Dendritic cell treated with granulocyte-macrophage colony-stimulating factor and Interleukin-4, amounts not matched to agents 40 ng/mL and 50 ng/mL, for 4 days (primary cell): ENCODE data around the gene MYL6.
"Not testable (repeated sequence)": the region's sequence is repeated elsewhere in the genome, so short reads cannot be mapped to it uniquely, and the experiment has no call there.

Source experiments
- H3K27ac Mint-ChIP-seq: one replicate; pipeline ENCODE4 v1.8.0; 2022; ENCODE audit warnings: mild to moderate bottlenecking, mixed read lengths
- H3K27me3 Mint-ChIP-seq: one replicate; pipeline ENCODE4 v1.8.0; 2022; ENCODE audit warnings: mild to moderate bottlenecking, mixed read lengths
- H3K36me3 Mint-ChIP-seq: one replicate; pipeline ENCODE4 v1.8.0; 2022; ENCODE audit warnings: low read depth, mixed read lengths
- H3K4me1 Mint-ChIP-seq: one replicate; pipeline ENCODE4 v1.8.0; 2022; ENCODE audit warnings: low read depth, mixed read lengths
- H3K4me3 Mint-ChIP-seq: one replicate; pipeline ENCODE4 v1.8.0; 2022; ENCODE audit warnings: mild to moderate bottlenecking, moderate library complexity, mixed read lengths
- H3K9me3 Mint-ChIP-seq: one replicate; pipeline ENCODE4 v1.8.0; 2022; ENCODE audit warnings: mixed read lengths
- intact Hi-C: fragments of 100-400 bp; cut with micrococcal nuclease; formaldehyde crosslinking; loops from one replicate; pipeline ENCODE4 v1.15.0; 2022

Gene MYL6

DNA sequence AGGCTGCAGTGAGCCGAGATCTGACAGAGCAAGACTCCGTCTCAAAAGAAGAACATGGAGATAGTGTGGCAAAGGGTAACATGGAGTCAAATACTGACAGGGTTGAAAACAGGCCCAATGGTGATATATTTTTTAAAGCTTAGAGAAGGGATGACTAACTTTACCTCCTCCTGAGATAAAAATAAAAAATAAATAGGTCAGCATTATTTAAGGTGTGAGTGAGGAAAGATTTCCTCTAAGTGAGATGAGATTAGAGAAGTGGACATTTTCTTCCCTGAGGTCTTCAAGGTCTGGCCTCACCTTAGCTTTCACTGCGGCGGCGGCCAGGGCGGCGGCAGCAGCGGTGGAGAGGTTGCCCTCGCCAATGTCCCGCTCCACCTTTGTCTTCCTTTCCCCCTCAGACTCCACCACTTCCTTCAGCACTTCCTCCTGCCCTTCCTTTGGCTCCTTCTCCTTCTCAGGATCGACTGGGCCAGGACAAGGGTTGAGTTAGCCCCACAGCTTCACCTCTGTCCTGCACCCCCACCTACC lies 11.1 kb downstream of the MYL6 start:
- Mint-ChIP-seq H3K27me3 (no peaks in the 10 kb centered on the region), H3K27ac (no peak overlapping the region), H3K4me1 (no peaks in the 10 kb centered on the region), H3K9me3 (no peaks in the 10 kb centered on the region), H3K36me3 (peaks cover 100% of the 10 kb centered on the region), H3K4me3 (no peak overlapping the region)
- intact Hi-C loops: no loop called here

DNA sequence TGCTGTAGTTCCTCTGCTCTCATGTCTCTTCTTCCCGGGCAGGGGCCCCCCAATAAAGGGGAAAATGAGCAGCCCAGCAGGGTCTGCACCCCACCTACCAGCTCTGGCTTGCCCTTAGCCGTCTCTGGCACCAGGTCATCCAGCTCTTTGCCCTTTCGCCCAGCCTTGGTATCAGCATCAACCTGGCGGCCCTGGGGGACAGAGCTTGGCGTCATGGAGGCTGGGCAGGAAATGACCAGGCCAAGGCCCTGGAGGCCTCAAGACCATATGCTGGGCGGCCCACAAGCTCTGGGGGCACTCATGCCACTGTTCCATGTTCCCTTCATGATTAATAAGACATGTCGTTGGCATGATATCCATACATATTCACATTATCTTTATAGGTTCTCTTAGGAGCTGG lies 14.7 kb downstream of the MYL6 start:
- intact Hi-C loops: no loop called here
- H3K9me3 Mint-ChIP-seq: no peaks in the 10 kb centered on the region
- no peaks in the 10 kb centered on the region for H3K4me1 Mint-ChIP-seq
- no peak overlapping the region for H3K4me3 Mint-ChIP-seq
- H3K27ac Mint-ChIP-seq: no peak overlapping the region
- H3K36me3 Mint-ChIP-seq: peaks cover 100% of the 10 kb centered on the region
- H3K27me3 Mint-ChIP-seq: no peaks in the 10 kb centered on the region

GRCh38 chr12:56178347-56178746 lies 20.2 kb downstream of the MYL6 start:
- no peak overlapping the region for H3K4me3 Mint-ChIP-seq
- H3K36me3 Mint-ChIP-seq: peaks cover 98% of the 10 kb centered on the region
- no peaks in the 10 kb centered on the region for H3K27me3 Mint-ChIP-seq
- H3K27ac Mint-ChIP-seq: peak overlapping the region; percentile 1
- intact Hi-C loops: no loop called here
- peaks cover 23% of the 10 kb centered on the region for H3K4me1 Mint-ChIP-seq
- H3K9me3 Mint-ChIP-seq: no peaks in the 10 kb centered on the region

- intact Hi-C loops: no loop called here
Observed at GRCh38 chr12:56186957-56187356, 28.8 kb downstream of the MYL6 start.

GRCh38 chr12:56188131-56188777 lies 30.1 kb downstream of the MYL6 start:
- H3K27me3 Mint-ChIP-seq: no peaks in the 10 kb centered on the region
- H3K36me3 Mint-ChIP-seq: peaks cover 46% of the 10 kb centered on the region
- H3K9me3 Mint-ChIP-seq: no peaks in the 10 kb centered on the region
- peak overlapping the region; percentile 97 for H3K27ac Mint-ChIP-seq
- H3K4me3 Mint-ChIP-seq: peak overlapping the region; percentile 95
- peaks cover 39% of the 10 kb centered on the region for H3K4me1 Mint-ChIP-seq
- intact Hi-C loops: loop anchor here (2.0 kb wide), 2 partner anchors 29 to 61 kb away; partner anchors contain the start of gene MYL6

More at GRCh38 chr12:56186957-56187356, 28.8 kb downstream of the MYL6 start:
- Mint-ChIP-seq H3K27ac (no peak overlapping the region), H3K9me3 (no peaks in the 10 kb centered on the region), H3K27me3 (no peaks in the 10 kb centered on the region), H3K36me3 (peaks cover 58% of the 10 kb centered on the region), H3K4me3 (no peak overlapping the region), H3K4me1 (peaks cover 44% of the 10 kb centered on the region)

- Mint-ChIP-seq H3K4me3 (peak overlapping the region; percentile 95), H3K9me3 (no peaks in the 10 kb centered on the region), H3K27ac (peak overlapping the region; percentile 97), H3K36me3 (peaks cover 44% of the 10 kb centered on the region), H3K27me3 (no peaks in the 10 kb centered on the region), H3K4me1 (peaks cover 43% of the 10 kb centered on the region)
- intact Hi-C loops: loop anchor here (2.0 kb wide), 2 partner anchors 30 to 62 kb away; partner anchors contain the start of gene MYL6
Observed at GRCh38 chr12:56188778-56189098, 30.6 kb downstream of the MYL6 start.

GRCh38 chr12:56189099-56189917 lies 31.1 kb downstream of the MYL6 start, which contains the start of gene SMARCC2:
Gene SMARCC2 (minus strand): TSS chr12:56189483. CDS start chr12:56189461, 22 bp downstream.
- intact Hi-C loops: loop anchor here (2.0 kb wide), 2 partner anchors 31 to 63 kb away; partner anchors contain the start of gene MYL6
- Mint-ChIP-seq H3K27ac (peak within 1 kb of the TSS; percentile 97), H3K9me3 (no peaks in the 10 kb centered on the region), H3K27me3 (no peaks in the 10 kb centered on the region), H3K4me1 (peaks cover 43% of the 10 kb centered on the region), H3K36me3 (peaks cover 38% of the 10 kb centered on the region), H3K4me3 (peak within 1 kb of the TSS; percentile 95)

DNA sequence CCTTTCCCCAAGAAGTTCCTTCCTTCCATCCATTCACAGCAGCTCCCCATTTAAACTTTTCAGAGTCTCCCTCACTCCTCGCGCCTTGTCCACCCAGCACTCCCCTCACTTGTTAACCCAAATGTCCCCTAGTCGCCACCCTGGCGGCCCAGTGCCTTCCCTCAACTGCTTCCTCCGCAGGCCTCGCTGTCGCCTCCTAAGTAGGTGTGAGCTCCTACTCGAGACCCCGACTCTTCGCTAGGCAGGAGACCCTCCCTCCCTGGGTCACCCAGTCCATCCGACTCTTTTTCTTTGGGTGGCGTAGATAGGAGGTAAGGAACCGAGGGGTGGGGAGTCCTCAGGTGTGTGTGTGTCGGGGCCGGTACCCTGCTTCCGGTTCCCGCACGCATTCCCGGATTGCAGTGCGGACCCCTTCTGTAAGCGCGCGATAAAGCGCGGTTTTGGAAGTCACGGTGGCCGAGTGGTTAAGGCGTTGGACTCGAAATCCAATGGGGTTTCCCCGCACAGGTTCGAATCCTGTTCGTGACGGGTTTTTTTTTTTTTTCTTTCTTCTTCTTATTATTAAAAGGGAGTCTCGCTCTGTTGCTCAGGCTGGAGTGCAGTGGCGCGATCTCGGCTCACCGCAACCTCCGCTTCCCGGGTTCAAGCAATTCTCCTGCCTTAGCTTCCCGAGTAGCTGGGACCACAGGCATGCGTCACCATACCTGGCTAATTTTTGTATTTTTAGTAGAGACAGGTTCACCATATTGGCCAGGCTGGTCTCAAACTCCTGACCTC lies 31.9 kb downstream of the MYL6 start:
- no peaks in the 10 kb centered on the region for H3K9me3 Mint-ChIP-seq
- peak overlapping the region; percentile 95 for H3K4me3 Mint-ChIP-seq
- intact Hi-C loops: loop anchor here (1.0 to 5.0 kb wide), 4 partner anchors 31 to 277 kb away; partner anchors contain the start of genes MYL6 and SPRYD4
- peak overlapping the region; percentile 97 for H3K27ac Mint-ChIP-seq
- no peaks in the 10 kb centered on the region for H3K27me3 Mint-ChIP-seq
- H3K4me1 Mint-ChIP-seq: peaks cover 43% of the 10 kb centered on the region
- peaks cover 30% of the 10 kb centered on the region for H3K36me3 Mint-ChIP-seq

GRCh38 chr12:56190695-56191155 lies 32.6 kb downstream of the MYL6 start:
- intact Hi-C loops: loop anchor here (1.0 to 5.0 kb wide), 2 partner anchors 71 to 277 kb away; partner anchors contain the start of gene SPRYD4
- no peaks in the 10 kb centered on the region for H3K9me3 Mint-ChIP-seq
- H3K27me3 Mint-ChIP-seq: no peaks in the 10 kb centered on the region
- H3K27ac Mint-ChIP-seq: peak overlapping the region; percentile 97
- H3K4me1 Mint-ChIP-seq: peaks cover 43% of the 10 kb centered on the region
- H3K36me3 Mint-ChIP-seq: peaks cover 24% of the 10 kb centered on the region
- peak overlapping the region; percentile 95 for H3K4me3 Mint-ChIP-seq

GRCh38 chr12:56192582-56192981 lies 34.4 kb downstream of the MYL6 start:
- peak overlapping the region; percentile 50 for H3K27ac Mint-ChIP-seq
- H3K27me3 Mint-ChIP-seq: no peaks in the 10 kb centered on the region
- H3K4me3 Mint-ChIP-seq: no peak overlapping the region
- H3K9me3 Mint-ChIP-seq: no peaks in the 10 kb centered on the region
- intact Hi-C loops: loop anchor here (2.0 to 5.0 kb wide), 2 partner anchors 66 to 275 kb away; partner anchors contain the start of genes ANKRD52 and SPRYD4
- peaks cover 8% of the 10 kb centered on the region for H3K36me3 Mint-ChIP-seq
- H3K4me1 Mint-ChIP-seq: peaks cover 33% of the 10 kb centered on the region

GRCh38 chr12:56193025-56193578 lies 34.9 kb downstream of the MYL6 start:
- Mint-ChIP-seq H3K27me3 (no peaks in the 10 kb centered on the region), H3K36me3 (peaks cover 8% of the 10 kb centered on the region), H3K4me1 (peaks cover 28% of the 10 kb centered on the region), H3K27ac (peak overlapping the region; percentile 50), H3K4me3 (no peak overlapping the region), H3K9me3 (no peaks in the 10 kb centered on the region)
- intact Hi-C loops: loop anchor here (1.0 to 5.0 kb wide), 4 partner anchors 27 to 274 kb away; partner anchors contain the start of genes ANKRD52, NABP2 and SPRYD4

GRCh38 chr12:56196818-56197550 lies 38.8 kb downstream of the MYL6 start:
- H3K27me3 Mint-ChIP-seq, H3K9me3 Mint-ChIP-seq, H3K27ac Mint-ChIP-seq, H3K4me3 Mint-ChIP-seq, H3K36me3 Mint-ChIP-seq, intact Hi-C loops, H3K4me1 Mint-ChIP-seq: not testable (repeated sequence)
